Activated CD8-positive, alpha-beta memory T cell treated with anti-CD3 and anti-CD28 coated beads, Interleukin-2, amount 50 U/mL, for 4 hours (primary cell): ENCODE measurements around the gene MT1H.
"Not testable (repeated sequence)": the region's sequence is repeated elsewhere in the genome, so short reads cannot be mapped to it uniquely, and the experiment has no call there.

Source experiments
- DNase-seq: peaks from one replicate; pipeline ENCODE4 v3.0.0-alpha.2; 2020

The MT1H gene

GRCh38 chr16:56669005-56669839, at the start of gene MT1H:
Gene MT1H (plus strand): TSS chr16:56669814. CDS start chr16:56669885, 71 bp downstream.
- no peak for DNase-seq

GRCh38 chr16:56620339-56620897, 49.2 kb upstream of the MT1H start:
- no peak for DNase-seq

GRCh38 chr16:56621665-56622445, 47.8 kb upstream of the MT1H start:
- not testable (repeated sequence) for DNase-seq

GRCh38 chr16:56623184-56623583, 46.4 kb upstream of the MT1H start:
- not testable (repeated sequence) for DNase-seq

- no peak for DNase-seq
Observed at GRCh38 chr16:56623637-56624036, 46.0 kb upstream of the MT1H start.

- no peak for DNase-seq
Observed at GRCh38 chr16:56625140-56625942, 44.3 kb upstream of the MT1H start, which contains the start of gene MT1E. Gene MT1E (plus strand): TSS chr16:56625781. CDS start chr16:56625852, 71 bp downstream.

GRCh38 chr16:56625943-56626654, 43.5 kb upstream of the MT1H start:
- DNase-seq: no peak

- DNase-seq: no peak
Observed at GRCh38 chr16:56626685-56627084, 42.9 kb upstream of the MT1H start.

- DNase-seq: no peak
Observed at GRCh38 chr16:56628486-56629350, 40.9 kb upstream of the MT1H start.

- DNase-seq: no peak
Observed at GRCh38 chr16:56629531-56629930, 40.1 kb upstream of the MT1H start.

GRCh38 chr16:56630134-56630533, 39.5 kb upstream of the MT1H start:
- DNase-seq: no peak

- DNase-seq: no peak
Observed at GRCh38 chr16:56631197-56631596, 38.4 kb upstream of the MT1H start.

- no peak for DNase-seq
Observed at GRCh38 chr16:56631832-56632155, 37.8 kb upstream of the MT1H start.

GRCh38 chr16:56632156-56632847, 37.3 kb upstream of the MT1H start, which contains the start of gene MT1M:
Gene MT1M (plus strand): TSS chr16:56632659. CDS start chr16:56632732, 73 bp downstream.
- no peak for DNase-seq

- no peak for DNase-seq
Observed at GRCh38 chr16:56632848-56633365, 36.7 kb upstream of the MT1H start.

- DNase-seq: no peak
Observed at GRCh38 chr16:56633535-56633934, 36.1 kb upstream of the MT1H start.

GRCh38 chr16:56634715-56635440, 34.7 kb upstream of the MT1H start:
- DNase-seq: no peak

GRCh38 chr16:56635441-56635967, 34.1 kb upstream of the MT1H start:
- DNase-seq: no peak
